ENCODE data around the gene GAL3ST1. TPM values are rescaled to one million over a fixed set of nuclear protein-coding genes. Genes with fewer than 3 reads are reported as not detected.

The GAL3ST1 gene
- polyA plus RNA-seq, 1 of the 3 experiments (the other 2 are of a cell fraction), result not detected

- TF ChIP-seq, protein P1, sequence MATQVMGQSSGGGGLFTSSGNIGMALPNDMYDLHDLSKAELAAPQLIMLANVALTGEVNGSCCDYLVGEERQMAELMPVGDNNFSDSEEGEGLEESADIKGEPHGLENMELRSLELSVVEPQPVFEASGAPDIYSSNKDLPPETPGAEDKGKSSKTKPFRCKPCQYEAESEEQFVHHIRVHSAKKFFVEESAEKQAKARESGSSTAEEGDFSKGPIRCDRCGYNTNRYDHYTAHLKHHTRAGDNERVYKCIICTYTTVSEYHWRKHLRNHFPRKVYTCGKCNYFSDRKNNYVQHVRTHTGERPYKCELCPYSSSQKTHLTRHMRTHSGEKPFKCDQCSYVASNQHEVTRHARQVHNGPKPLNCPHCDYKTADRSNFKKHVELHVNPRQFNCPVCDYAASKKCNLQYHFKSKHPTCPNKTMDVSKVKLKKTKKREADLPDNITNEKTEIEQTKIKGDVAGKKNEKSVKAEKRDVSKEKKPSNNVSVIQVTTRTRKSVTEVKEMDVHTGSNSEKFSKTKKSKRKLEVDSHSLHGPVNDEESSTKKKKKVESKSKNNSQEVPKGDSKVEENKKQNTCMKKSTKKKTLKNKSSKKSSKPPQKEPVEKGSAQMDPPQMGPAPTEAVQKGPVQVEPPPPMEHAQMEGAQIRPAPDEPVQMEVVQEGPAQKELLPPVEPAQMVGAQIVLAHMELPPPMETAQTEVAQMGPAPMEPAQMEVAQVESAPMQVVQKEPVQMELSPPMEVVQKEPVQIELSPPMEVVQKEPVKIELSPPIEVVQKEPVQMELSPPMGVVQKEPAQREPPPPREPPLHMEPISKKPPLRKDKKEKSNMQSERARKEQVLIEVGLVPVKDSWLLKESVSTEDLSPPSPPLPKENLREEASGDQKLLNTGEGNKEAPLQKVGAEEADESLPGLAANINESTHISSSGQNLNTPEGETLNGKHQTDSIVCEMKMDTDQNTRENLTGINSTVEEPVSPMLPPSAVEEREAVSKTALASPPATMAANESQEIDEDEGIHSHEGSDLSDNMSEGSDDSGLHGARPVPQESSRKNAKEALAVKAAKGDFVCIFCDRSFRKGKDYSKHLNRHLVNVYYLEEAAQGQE (IDR thresholded peaks at IDR 0.05; ENCODE audit: low read depth, low read length), result no peak
- TF ChIP-seq MAX (IDR thresholded peaks at IDR 0.05; ENCODE audit: low read depth) (no peak), FOXJ3 (CRISPR knock-in tag; IDR thresholded peaks at IDR 0.05) (no peak), NFIC (IDR thresholded peaks at IDR 0.05; ENCODE audit: borderline replicate concordance) (no peak)
Observed at GRCh38 chr22:30600921-30601320, 26.5 kb upstream of the GAL3ST1 start (continued).

- Histone ChIP-seq H4K20me1 (ENCODE audit: insufficient read depth) (no peaks in the 10 kb centered on the region), H3K36me3 (replicated peaks in 1 of 2; ENCODE audit: control insufficient read depth in 1 of 2, insufficient read depth in 2 of 2, low read length in 1 of 2) (no peaks in the 10 kb centered on the region), H3K9ac (no peak overlapping the region), H3K4me1 (ENCODE audit: control insufficient read depth in 1 of 2, insufficient read depth in 2 of 2, low read depth in 1 of 2, low read length in 1 of 2) (no peaks in the 10 kb centered on the region), H3K4me2 (no peak overlapping the region), H3K9me3 (no peaks in the 10 kb centered on the region), H3F3A (replicated peaks; ENCODE audit: insufficient read depth) (no peaks in the 10 kb centered on the region), H3K9me2 (no peaks in the 10 kb centered on the region), H3K27me3 (ENCODE audit: insufficient read depth) (no peaks in the 10 kb centered on the region), H3K4me3 (ENCODE audit: low read depth in 2 of 2, low read length in 1 of 2) (no peak overlapping the region), H3K79me2 (ENCODE audit: insufficient read depth) (no peaks in the 10 kb centered on the region), H2AFZ (ENCODE audit: low read depth) (no peak overlapping the region), H3K27ac (ENCODE audit: low read depth in 2 of 2, low read length in 1 of 2) (no peak overlapping the region)
- TF ChIP-seq GABPA (IDR thresholded peaks at IDR 0.05; ENCODE audit: low read depth) (no peak), MEF2A (IDR thresholded peaks at IDR 0.05; ENCODE audit: borderline replicate concordance, low read depth) (no peak), FOXJ3 (CRISPR knock-in tag; IDR thresholded peaks at IDR 0.05) (no peak), RCOR1 (IDR thresholded peaks at IDR 0.05; ENCODE audit: low read length) (no peak), POLR2AphosphoS5 (IDR thresholded peaks at IDR 0.05; ENCODE audit: low read depth, low read length) (no peak), YY1 (IDR thresholded peaks at IDR 0.05; ENCODE audit: low read depth) (no peak), MAX (IDR thresholded peaks at IDR 0.05; ENCODE audit: low read depth) (no peak), RAD21 (IDR thresholded peaks at IDR 0.05; ENCODE audit: low read length) (no peak), SIN3A (IDR thresholded peaks at IDR 0.05; ENCODE audit: borderline replicate concordance, low read depth, low read length) (no peak), FOSL2 (IDR thresholded peaks at IDR 0.05; ENCODE audit: borderline replicate concordance, low read depth) (no peak), RFX5 (IDR thresholded peaks at IDR 0.05; ENCODE audit: low read length) (no peak), CHD2 (IDR thresholded peaks at IDR 0.05; ENCODE audit: low read length, partially characterized antibody) (no peak)
- no peak for DNase-seq
- POLR2A ChIA-PET, result no interaction called here
- CTCF ChIA-PET, result no interaction called here
- WGBS (ENCODE audit: low lambda C conversion rate), result 82% methylated on average over 3 of the region's 3 CpGs
Observed at GRCh38 chr22:30598986-30599385, 24.5 kb upstream of the GAL3ST1 start.
